ENCODE measurements around the gene JADE1.

The JADE1 gene

GRCh38 chr4:128770807-128771206 lies 38.7 kb upstream of the JADE1 start:
- H3K4me3 ChIP-seq (IDR thresholded peaks at IDR 0.05; ENCODE audit: insufficient read depth, low read depth, low read length) = no peak overlapping the region
- H3K9ac ChIP-seq = no peak overlapping the region
- no peaks in the 10 kb centered on the region for H3K36me3 ChIP-seq (ENCODE audit: insufficient read depth)
- H3K4me1 ChIP-seq (ENCODE audit: low read depth, poor library complexity, severe bottlenecking) = no peaks in the 10 kb centered on the region
- no peak overlapping the region for H2AFZ ChIP-seq (ENCODE audit: low read depth)
- no peaks in the 10 kb centered on the region for H3K79me2 ChIP-seq (ENCODE audit: insufficient read depth, low read depth)
- no peaks in the 10 kb centered on the region for H4K20me1 ChIP-seq (ENCODE audit: insufficient read depth)
- TF ChIP-seq CTCF (conservative IDR thresholded peaks at IDR 0.05; ENCODE audit: low read depth, low read length) = no peak
- no peak overlapping the region for H3K4me2 ChIP-seq
- H3K27me3 ChIP-seq (ENCODE audit: insufficient read depth, low read depth) = no peaks in the 10 kb centered on the region
- no peak overlapping the region for H3K27ac ChIP-seq

- Histone ChIP-seq H3K27ac (no peak overlapping the region), H3K27me3 (ENCODE audit: insufficient read depth, low read depth) (no peaks in the 10 kb centered on the region), H3K9ac (no peak overlapping the region), H3K4me2 (no peak overlapping the region), H2AFZ (ENCODE audit: low read depth) (no peak overlapping the region), H3K4me3 (IDR thresholded peaks at IDR 0.05; ENCODE audit: insufficient read depth, low read depth, low read length) (no peak overlapping the region), H4K20me1 (ENCODE audit: insufficient read depth) (no peaks in the 10 kb centered on the region), H3K36me3 (ENCODE audit: insufficient read depth) (no peaks in the 10 kb centered on the region), H3K4me1 (ENCODE audit: low read depth, poor library complexity, severe bottlenecking) (no peaks in the 10 kb centered on the region), H3K79me2 (ENCODE audit: insufficient read depth, low read depth) (no peaks in the 10 kb centered on the region)
- no peak for TF ChIP-seq CTCF (conservative IDR thresholded peaks at IDR 0.05; ENCODE audit: low read depth, low read length)
These were observed 34.0 kb upstream of the JADE1 start for GRCh38 chr4:128775477-128775876.

GRCh38 chr4:128775916-128776315 lies 33.6 kb upstream of the JADE1 start:
- H3K27ac ChIP-seq = no peak overlapping the region
- TF ChIP-seq CTCF (conservative IDR thresholded peaks at IDR 0.05; ENCODE audit: low read depth, low read length) = no peak

GRCh38 chr4:128776794-128777216 lies 32.7 kb upstream of the JADE1 start:
- Histone ChIP-seq H3K27me3 (ENCODE audit: insufficient read depth, low read depth) (no peaks in the 10 kb centered on the region), H3K36me3 (ENCODE audit: insufficient read depth) (no peaks in the 10 kb centered on the region), H3K9ac (no peak overlapping the region), H3K4me3 (IDR thresholded peaks at IDR 0.05; ENCODE audit: insufficient read depth, low read depth, low read length) (no peak overlapping the region), H3K4me1 (ENCODE audit: low read depth, poor library complexity, severe bottlenecking) (no peaks in the 10 kb centered on the region), H3K79me2 (ENCODE audit: insufficient read depth, low read depth) (no peaks in the 10 kb centered on the region), H2AFZ (ENCODE audit: low read depth) (no peak overlapping the region), H3K4me2 (no peak overlapping the region), H4K20me1 (ENCODE audit: insufficient read depth) (no peaks in the 10 kb centered on the region), H3K27ac (no peak overlapping the region)
- no peak for TF ChIP-seq CTCF (conservative IDR thresholded peaks at IDR 0.05; ENCODE audit: low read depth, low read length)

More at GRCh38 chr4:128775916-128776315, 33.6 kb upstream of the JADE1 start:
- H3K27me3 ChIP-seq (ENCODE audit: insufficient read depth, low read depth) = no peaks in the 10 kb centered on the region
- H2AFZ ChIP-seq (ENCODE audit: low read depth) = no peak overlapping the region
- no peak overlapping the region for H3K9ac ChIP-seq
- H3K4me2 ChIP-seq = no peak overlapping the region
- no peaks in the 10 kb centered on the region for H4K20me1 ChIP-seq (ENCODE audit: insufficient read depth)
- H3K4me1 ChIP-seq (ENCODE audit: low read depth, poor library complexity, severe bottlenecking) = no peaks in the 10 kb centered on the region
- no peaks in the 10 kb centered on the region for H3K79me2 ChIP-seq (ENCODE audit: insufficient read depth, low read depth)
- no peak overlapping the region for H3K4me3 ChIP-seq (IDR thresholded peaks at IDR 0.05; ENCODE audit: insufficient read depth, low read depth, low read length)
- no peaks in the 10 kb centered on the region for H3K36me3 ChIP-seq (ENCODE audit: insufficient read depth)
